A673 (cell line): ENCODE data around the gene EXOC1L. TPM values are rescaled to one million over a fixed set of nuclear protein-coding genes. Genes with fewer than 3 reads are reported as not detected.

Source experiments
- BruUV-seq: library from RNA; stranded (reverse); fragments of 400-500 nt; replicated peaks from 2 replicates; lab custom pipeline; 2021; lab: Mats Ljungman, UMichigan
- CTCF ChIA-PET: fragments of 300-600 bp; sonication (Branson Sonifier 250); formaldehyde crosslinking; loops from one replicate; lab custom pipeline; 2022; ENCODE audit warnings: antibody characterized with exemption; lab: Charles Lee
- POLR2A ChIA-PET: fragments of 300-600 bp; sonication (Branson Sonifier 250); formaldehyde crosslinking; loops from one replicate; lab custom pipeline; 2022; ENCODE audit warnings: antibody characterized with exemption; ENCODE audit not compliant: low non-redundant PET; lab: Charles Lee
- DNase-seq: peaks from one replicate; pipeline ENCODE4 v3.0.0-alpha.2; 2015; ENCODE audit warnings: low spot score
- H3K27ac ChIP-seq: fragments of 200-600 bp; sonication (generic); 2 replicates; pipeline ENCODE4 v1.5.1; 2016; ENCODE audit warnings: mixed run types, low read depth, mild to moderate bottlenecking, mixed read lengths, antibody characterized with exemption, low read length; ENCODE audit not compliant: poor library complexity, severe bottlenecking
- H3K27me3 ChIP-seq: fragments of 200-600 bp; sonication (generic); replicated peaks from 2 replicates; pipeline ENCODE4 v1.6.1; 2017; ENCODE audit warnings: mixed run types, low read depth, mild to moderate bottlenecking, mixed read lengths, antibody characterized with exemption, low read length; ENCODE audit not compliant: insufficient read depth, poor library complexity
- H3K36me3 ChIP-seq: fragments of 200-600 bp; sonication (generic); 2 replicates; pipeline ENCODE4 v1.6.1; 2016; ENCODE audit warnings: mixed run types, mild to moderate bottlenecking, mixed read lengths, antibody characterized with exemption, low read length; ENCODE audit not compliant: insufficient read depth, poor library complexity, severe bottlenecking
- H3K4me1 ChIP-seq: fragments of 200-600 bp; sonication (generic); 2 replicates; pipeline ENCODE4 v1.6.1; 2017; ENCODE audit warnings: mixed run types, mild to moderate bottlenecking, mixed read lengths, antibody characterized with exemption, low read length; ENCODE audit not compliant: insufficient read depth, poor library complexity, severe bottlenecking
- H3K4me3 ChIP-seq: fragments of 200-600 bp; sonication (generic); 2 replicates; pipeline ENCODE4 v1.5.1; 2016; ENCODE audit warnings: low read depth, mixed run types, mild to moderate bottlenecking, mixed read lengths, low read length; ENCODE audit not compliant: poor library complexity, severe bottlenecking
- H3K9me3 ChIP-seq: fragments of 200-600 bp; sonication (generic); 2 replicates; pipeline ENCODE4 v1.6.1; 2016; ENCODE audit warnings: mixed run types, low read depth, mild to moderate bottlenecking, mixed read lengths, antibody characterized with exemption, low read length; ENCODE audit not compliant: poor library complexity, severe bottlenecking
- CTCF ChIP-seq: fragments of 300-800, 200-600 bp; sonication (generic); conservative IDR thresholded peaks from 2 replicates; pipeline ENCODE4 v1.5.1; 2017; ENCODE audit warnings: low read depth, mild to moderate bottlenecking, antibody characterized with exemption, low read length, moderate library complexity, mixed read lengths
- EZH2 ChIP-seq: fragments of 200-600 bp; sonication (generic); IDR thresholded peaks from 2 replicates; pipeline ENCODE4 v1.6.1; 2017; ENCODE audit warnings: borderline replicate concordance, low read depth, mild to moderate bottlenecking, mixed read lengths, antibody characterized with exemption, low read length; ENCODE audit not compliant: poor library complexity, severe bottlenecking
- intact Hi-C: fragments of 100-400 bp; cut with micrococcal nuclease; formaldehyde crosslinking; loops from one replicate; pipeline ENCODE4 v1.10.0; 2022; ENCODE audit not compliant: unreplicated experiment
- total RNA-seq: library from RNA; stranded (reverse); gene quantifications from 2 replicates; pipeline ENCODE4 v1.2.3, GENCODE V29; 2021

Gene EXOC1L
- total RNA-seq, 1 experiment from 2014 or later: not detected

GRCh38 chr4:55884093-55884850 lies 64.7 kb downstream of the EXOC1L start:
- CTCF ChIA-PET: no interaction called here
- POLR2A ChIA-PET: no interaction called here
- Histone ChIP-seq H3K27me3 (no peaks in the 10 kb centered on the region), H3K36me3 (peaks cover 2% of the 10 kb centered on the region), H3K9me3 (no peaks in the 10 kb centered on the region), H3K4me3 (no peak overlapping the region), H3K27ac (no peak overlapping the region), H3K4me1 (no peaks in the 10 kb centered on the region)
- no peak for TF ChIP-seq CTCF
- no peak for TF ChIP-seq EZH2
- intact Hi-C loops: no loop called here
- BruUV-seq: no TSS peak
- no peak for DNase-seq

GRCh38 chr4:55884851-55885219 lies 65.2 kb downstream of the EXOC1L start:
- Histone ChIP-seq H3K4me3 (no peak overlapping the region), H3K36me3 (peaks cover 2% of the 10 kb centered on the region), H3K27ac (no peak overlapping the region), H3K9me3 (no peaks in the 10 kb centered on the region), H3K27me3 (no peaks in the 10 kb centered on the region), H3K4me1 (no peaks in the 10 kb centered on the region)
- DNase-seq: no peak
- BruUV-seq: no TSS peak
- intact Hi-C loops: no loop called here
- TF ChIP-seq CTCF (no peak), EZH2 (no peak)
- ChIA-PET CTCF (no interaction called here), POLR2A (no interaction called here)

Other genes with a start within 250 kb of the EXOC1L start
- not detected in 2 replicates for gene PDCL2, start 227.5 kb upstream of the EXOC1L start, total RNA-seq
- 0.44 TPM in 1 of 2 replicates, not detected in the other for gene NMU, start 183.5 kb upstream of the EXOC1L start, total RNA-seq
- 12.0 and 14.6 TPM in 2 replicates for gene EXOC1, start 33.9 kb downstream of the EXOC1L start, total RNA-seq
- gene CEP135, start 129.2 kb downstream of the EXOC1L start, total RNA-seq: 13.8 and 15.3 TPM in 2 replicates